Right kidney (tissue), 1 donor: ENCODE results near the gene NMNAT3.

ENCODE experiments used
- DNase-seq: peaks from one replicate; pipeline ENCODE4 v3.0.0-alpha.2; 2016

NMNAT3 gene

GRCh38 chr3:139541532-139542288 is 136.1 kb downstream of the NMNAT3 start:
- no peak for DNase-seq

GRCh38 chr3:139540651-139541531 is 136.9 kb downstream of the NMNAT3 start:
- peak; percentile 47 for DNase-seq

GRCh38 chr3:139538733-139539132 is 139.0 kb downstream of the NMNAT3 start:
- no peak for DNase-seq

- no peak for DNase-seq
Measured at GRCh38 chr3:139537795-139538621, 139.8 kb downstream of the NMNAT3 start.

GRCh38 chr3:139537361-139537760 is 140.4 kb downstream of the NMNAT3 start:
- no peak for DNase-seq

GRCh38 chr3:139534992-139535879 is 142.5 kb downstream of the NMNAT3 start:
- DNase-seq = peak; percentile 41

- DNase-seq = no peak
Measured at GRCh38 chr3:139534455-139534812, 143.3 kb downstream of the NMNAT3 start.

- peak; percentile 81 for DNase-seq
Measured at GRCh38 chr3:139533781-139534454, 143.9 kb downstream of the NMNAT3 start.

GRCh38 chr3:139532976-139533375 is 144.8 kb downstream of the NMNAT3 start:
- peak; percentile 56 for DNase-seq

GRCh38 chr3:139530717-139531116 is 147.1 kb downstream of the NMNAT3 start:
- DNase-seq = no peak

GRCh38 chr3:139529662-139530061 is 148.1 kb downstream of the NMNAT3 start:
- DNase-seq = no peak

GRCh38 chr3:139528924-139529323 is 148.8 kb downstream of the NMNAT3 start:
- no peak for DNase-seq

GRCh38 chr3:139528281-139528680 is 149.5 kb downstream of the NMNAT3 start:
- no peak for DNase-seq

- no peak for DNase-seq
Measured at GRCh38 chr3:139527265-139527664, 150.5 kb downstream of the NMNAT3 start.

GRCh38 chr3:139526146-139526545 is 151.6 kb downstream of the NMNAT3 start:
- DNase-seq = no peak

- no peak for DNase-seq
Measured at GRCh38 chr3:139524841-139525636, 152.7 kb downstream of the NMNAT3 start.

GRCh38 chr3:139523718-139524117 is 154.1 kb downstream of the NMNAT3 start:
- no peak for DNase-seq

GRCh38 chr3:139523166-139523565 is 154.6 kb downstream of the NMNAT3 start:
- DNase-seq = no peak

- no peak for DNase-seq
Measured at GRCh38 chr3:139522421-139522820, 155.4 kb downstream of the NMNAT3 start.

- no peak for DNase-seq
Measured at GRCh38 chr3:139521816-139522215, 156.0 kb downstream of the NMNAT3 start.
